Gastrocnemius medialis (tissue), 4 donors: ENCODE results near the gene FEM1B. TPM values are rescaled to one million over a fixed set of nuclear protein-coding genes. Genes with fewer than 3 reads are reported as not detected.

Experiments used
- ATAC-seq, 2 donors: fragments of 150-250 bp; one replicate each; pipeline ENCODE4 v1.9.1; 2016
- DNase-seq, 2 donors: peaks; one replicate each; pipeline ENCODE4 v3.0.0-alpha.2; 2019
- H3K27ac ChIP-seq, 4 donors: fragments of 200-600 bp; sonication (generic); 1 replicate in 1 of 4; 2 replicates in 3 of 4; pipeline ENCODE4 v1.5.1; 2016 to 2018; ENCODE audit warnings: mild to moderate bottlenecking in 2 of 4, moderate library complexity in 1 of 4
- H3K27me3 ChIP-seq, 3 donors: fragments of 200-600 bp; sonication (generic) in 2 of 3; 1 replicate in 1 of 3; 2 replicates in 2 of 3; pipeline versions ENCODE4 v1.5.1 to v1.6.0; 2016 to 2019; ENCODE audit warnings: mild to moderate bottlenecking in 1 of 3, moderate library complexity in 1 of 3
- H3K36me3 ChIP-seq, 2 donors: fragments of 200-600 bp; sonication (generic) in 1 of 2; one replicate each; pipeline ENCODE4 v1.5.1; 2017 to 2018
- H3K4me1 ChIP-seq, 2 donors: fragments of 200-600 bp; sonication (generic) in 1 of 2; one replicate each; pipeline ENCODE4 v1.5.1; 2016 to 2017; ENCODE audit warnings: mild to moderate bottlenecking in 2 of 2
- H3K4me3 ChIP-seq, 4 donors: fragments of 200-600 bp; sonication (generic) in 3 of 4; 1 replicate in 1 of 4; 2 replicates in 3 of 4; pipeline ENCODE4 v1.5.1; 2016 to 2019; ENCODE audit warnings: mild to moderate bottlenecking in 2 of 4
- H3K9me3 ChIP-seq, 3 donors: fragments of 200-600 bp; sonication (generic) in 2 of 3; 1 replicate in 1 of 3; 2 replicates in 2 of 3; pipeline ENCODE4 v1.5.1; 2016 to 2019
- CTCF ChIP-seq, 5 experiments: fragments of 450-650 bp in 3 of 5; fragments of 200-600 bp in 2 of 5; sonication (generic) in 2 of 5; IDR thresholded peaks in 4 of 5; conservative IDR thresholded peaks in 1 of 5; 1 replicate in 4 of 5; 2 replicates in 1 of 5; pipeline ENCODE4 v1.5.1; 2016 to 2019; ENCODE audit warnings: antibody characterized with exemption in 5 of 5, mild to moderate bottlenecking in 3 of 5, moderate library complexity in 3 of 5
- POLR2A ChIP-seq, 2 donors: fragments of 450-650 bp; IDR thresholded peaks; one replicate each; pipeline ENCODE4 v1.6.1; 2017; ENCODE audit warnings: antibody characterized with exemption in 2 of 2, mild to moderate bottlenecking in 2 of 2, moderate library complexity in 2 of 2
- in situ Hi-C, 4 donors: fragments of 200-750 bp; cut with MboI; loops; one replicate each; pipeline versions ENCODE4 v1.15.0 to v1.8.0; 2017; ENCODE audit warnings: low sequenced_read_pairs in 4 of 4
- intact Hi-C: fragments of 100-400 bp; cut with DNase I; formaldehyde crosslinking; loops from one replicate; pipeline ENCODE4 v1.15.1; 2023; ENCODE audit warnings: low total_unique reads
- total RNA-seq, 4 donors: library from RNA; depleted of rRNA; stranded (reverse); fragments of >200 nt; gene quantifications; one replicate each; pipeline versions ENCODE4 v1.1.0 to v1.2.3, GENCODE V29; 2016

Gene FEM1B
- total RNA-seq, 4 donors from 2014 or later = 80.8 to 158 (median 124) TPM

GRCh38 chr15:68303560-68304436, 26.3 kb downstream of the FEM1B start:
- TF ChIP-seq POLR2A (IDR thresholded peaks at IDR 0.05) (no peak), CTCF (IDR thresholded peaks at IDR 0.05 in 4 of 5, conservative IDR thresholded peaks at IDR 0.05 in 1 of 5) (no peak)
- in situ Hi-C loops = loop anchor here in 3 of 4 donors (5.0 to 25.0 kb wide), 4 partner anchors 49 to 359 kb away; no protein-coding TSS in a partner anchor
- intact Hi-C loops = loop anchor here (10.0 kb wide), 1 partner anchor 371 kb away; no protein-coding TSS in a partner anchor

GRCh38 chr15:68304589-68305337, 27.2 kb downstream of the FEM1B start:
- H3K27ac ChIP-seq = no peak overlapping the region
- intact Hi-C loops = loop anchor here (10.0 kb wide), 1 partner anchor 370 kb away; no protein-coding TSS in a partner anchor
- no peaks in the 10 kb centered on the region for H3K36me3 ChIP-seq
- no peaks in the 10 kb centered on the region for H3K9me3 ChIP-seq
- DNase-seq = no peak
- H3K4me1 ChIP-seq = peaks cover 6 to 8% of the 10 kb centered on the region in 2 donors
- in situ Hi-C loops = loop anchor here (5.0 to 25.0 kb wide), 6 partner anchors 50 to 358 kb away; no protein-coding TSS in a partner anchor
- TF ChIP-seq CTCF (IDR thresholded peaks at IDR 0.05 in 4 of 5, conservative IDR thresholded peaks at IDR 0.05 in 1 of 5) = no peak
- TF ChIP-seq POLR2A (IDR thresholded peaks at IDR 0.05) = no peak
- no peak for ATAC-seq
- no peak overlapping the region for H3K4me3 ChIP-seq
- no peaks in the 10 kb centered on the region for H3K27me3 ChIP-seq

More at GRCh38 chr15:68303560-68304436, 26.3 kb downstream of the FEM1B start:
- peaks cover 15 to 17% of the 10 kb centered on the region in 2 donors for H3K4me1 ChIP-seq
- DNase-seq = no peak
- H3K9me3 ChIP-seq = no peaks in the 10 kb centered on the region
- H3K4me3 ChIP-seq = no peak overlapping the region
- no peak overlapping the region for H3K27ac ChIP-seq
- no peaks in the 10 kb centered on the region for H3K27me3 ChIP-seq
- ATAC-seq = no peak
- H3K36me3 ChIP-seq = no peaks in the 10 kb centered on the region

GRCh38 chr15:68305420-68305871, 27.9 kb downstream of the FEM1B start:
- in situ Hi-C loops = loop anchor here (5.0 to 25.0 kb wide), 6 partner anchors 51 to 357 kb away; no protein-coding TSS in a partner anchor
- TF ChIP-seq POLR2A (IDR thresholded peaks at IDR 0.05) (no peak), CTCF (IDR thresholded peaks at IDR 0.05 in 4 of 5, conservative IDR thresholded peaks at IDR 0.05 in 1 of 5) (no peak)
- Histone ChIP-seq H3K27ac (no peak overlapping the region), H3K4me1 (peaks cover 5 to 6% of the 10 kb centered on the region in 2 donors), H3K36me3 (no peaks in the 10 kb centered on the region), H3K4me3 (no peak overlapping the region), H3K27me3 (no peaks in the 10 kb centered on the region), H3K9me3 (no peaks in the 10 kb centered on the region)
- DNase-seq (no peak), ATAC-seq (no peak)
- intact Hi-C loops = loop anchor here (10.0 kb wide), 1 partner anchor 369 kb away; no protein-coding TSS in a partner anchor

- TF ChIP-seq CTCF (IDR thresholded peaks at IDR 0.05 in 4 of 5, conservative IDR thresholded peaks at IDR 0.05 in 1 of 5) = no peak
- TF ChIP-seq POLR2A (IDR thresholded peaks at IDR 0.05) = no peak
- Histone ChIP-seq H3K27me3 (no peaks in the 10 kb centered on the region), H3K9me3 (no peaks in the 10 kb centered on the region), H3K27ac (no peak overlapping the region), H3K4me1 (peaks cover 5 to 10% of the 10 kb centered on the region in 2 donors), H3K4me3 (no peak overlapping the region), H3K36me3 (no peaks in the 10 kb centered on the region)
- DNase-seq (no peak), ATAC-seq (no peak)
- in situ Hi-C loops (loop anchor here (5.0 to 25.0 kb wide), 6 partner anchors 53 to 355 kb away; no protein-coding TSS in a partner anchor), intact Hi-C loops (loop anchor here (10.0 kb wide), 1 partner anchor 367 kb away; no protein-coding TSS in a partner anchor)
Observed at GRCh38 chr15:68307131-68307928, 29.8 kb downstream of the FEM1B start.
